Measurements from ENCODE around the gene ALAS2. TPM values are rescaled to one million over a fixed set of nuclear protein-coding genes. Genes with fewer than 3 reads are reported as not detected.

Gene ALAS2
- not detected in 2 replicates for polyA plus RNA-seq

GRCh38 chrX:55030271-55031205 lies at the start of gene ALAS2:
Gene ALAS2, minus strand, starts transcription at chrX:55030977. Its CDS starts 4,977 bp downstream, at chrX:55026000.

GRCh38 chrX:55074851-55075467 lies 44.2 kb upstream of the ALAS2 start, which contains the start of gene PAGE2B:
Gene PAGE2B, plus strand, starts transcription at chrX:55075030. Its CDS starts 1,012 bp downstream, at chrX:55076042.

GRCh38 chrX:54999717-55000598 lies 30.8 kb downstream of the ALAS2 start, which contains the start of gene APEX2:
Gene APEX2, plus strand, starts transcription at chrX:55000363. Its CDS starts 60 bp downstream, at chrX:55000423.

GRCh38 chrX:54994099-54994498 lies 36.7 kb downstream of the ALAS2 start, which contains the start of gene PFKFB1:
Gene PFKFB1, minus strand, starts transcription at chrX:54994188. Its CDS starts 181 bp downstream, at chrX:54994007.

Other genes with a start within 250 kb of the ALAS2 start
- gene ITIH6, start 232.7 kb downstream of the ALAS2 start, polyA plus RNA-seq = not detected in 2 replicates
- 51.6 and 70.1 TPM in 2 replicates for gene MAGED2, start 223.2 kb downstream of the ALAS2 start, polyA plus RNA-seq
- gene TRO, start 110.2 kb downstream of the ALAS2 start, polyA plus RNA-seq = 27.0 and 31.1 TPM in 2 replicates
- gene PFKFB1, start 36.8 kb downstream of the ALAS2 start, polyA plus RNA-seq = not detected in 2 replicates
- gene APEX2, start 30.6 kb downstream of the ALAS2 start, polyA plus RNA-seq = 1.5 and 2.0 TPM in 2 replicates
- not detected in 2 replicates for gene PAGE2B, start 44.1 kb upstream of the ALAS2 start, polyA plus RNA-seq
- not detected in 2 replicates for gene PAGE2, start 58.0 kb upstream of the ALAS2 start, polyA plus RNA-seq
- gene PAGE5, start 189.4 kb upstream of the ALAS2 start, polyA plus RNA-seq = not detected in 2 replicates
- gene PAGE3, start 233.9 kb upstream of the ALAS2 start, polyA plus RNA-seq = not detected in 2 replicates